ENCODE measurements around the gene ANGPTL2.

Gene ANGPTL2

DNA sequence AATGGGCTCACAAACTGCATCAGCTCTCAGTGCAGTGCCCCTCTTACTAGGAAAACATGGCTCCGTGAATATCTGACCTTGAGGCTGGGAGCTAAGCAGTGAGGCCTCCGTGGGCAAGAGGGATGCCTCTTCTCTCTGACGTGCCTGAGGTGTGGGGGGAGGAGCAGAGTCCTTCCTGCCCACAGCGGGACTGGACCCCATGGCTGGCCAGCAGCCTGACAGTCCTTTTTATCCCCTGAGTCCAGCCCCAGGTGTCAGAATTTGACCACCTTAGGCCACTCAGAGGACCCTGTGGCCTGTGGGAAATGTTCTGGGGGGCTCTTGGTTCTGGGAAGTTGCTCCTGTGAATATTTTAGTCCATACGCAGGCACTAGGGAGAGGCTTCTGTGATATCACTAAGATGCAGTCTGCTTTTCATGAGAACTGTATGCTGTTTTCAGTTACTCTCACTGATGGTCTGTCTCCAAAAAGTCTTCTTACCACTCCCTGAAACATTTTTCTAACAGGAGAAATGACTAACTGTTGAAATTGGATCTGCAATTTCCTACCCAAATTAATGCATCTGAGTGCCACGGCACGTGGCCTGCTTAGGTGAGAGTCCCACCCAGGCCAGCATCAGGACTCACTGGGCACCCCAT, 23.4 kb downstream of the ANGPTL2 start:
- DNase-seq (ENCODE audit: low read depth in 3 of 3, low spot score in 1 of 3) = no peak

DNA sequence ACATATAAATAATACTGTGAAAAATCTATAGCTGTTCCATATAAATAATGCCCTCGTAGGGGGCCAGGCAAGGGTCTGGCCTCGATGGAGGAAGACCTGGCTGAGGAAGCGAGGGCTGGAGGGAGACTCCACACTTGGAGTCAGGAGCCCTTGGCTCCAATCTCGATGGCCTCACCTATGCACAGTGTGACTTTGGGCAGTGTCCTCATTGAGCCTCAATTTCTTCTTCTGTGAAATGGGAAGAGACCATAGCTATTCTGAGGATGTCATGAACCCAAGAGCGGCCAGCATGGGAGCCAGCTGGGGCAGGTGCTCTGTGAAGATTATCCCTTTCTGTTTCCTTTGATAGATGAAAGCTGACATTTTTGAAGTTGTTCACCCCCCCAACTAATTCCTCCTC, 24.8 kb downstream of the ANGPTL2 start:
- DNase-seq (ENCODE audit: low read depth in 3 of 3, low spot score in 1 of 3) = no peak

DNA sequence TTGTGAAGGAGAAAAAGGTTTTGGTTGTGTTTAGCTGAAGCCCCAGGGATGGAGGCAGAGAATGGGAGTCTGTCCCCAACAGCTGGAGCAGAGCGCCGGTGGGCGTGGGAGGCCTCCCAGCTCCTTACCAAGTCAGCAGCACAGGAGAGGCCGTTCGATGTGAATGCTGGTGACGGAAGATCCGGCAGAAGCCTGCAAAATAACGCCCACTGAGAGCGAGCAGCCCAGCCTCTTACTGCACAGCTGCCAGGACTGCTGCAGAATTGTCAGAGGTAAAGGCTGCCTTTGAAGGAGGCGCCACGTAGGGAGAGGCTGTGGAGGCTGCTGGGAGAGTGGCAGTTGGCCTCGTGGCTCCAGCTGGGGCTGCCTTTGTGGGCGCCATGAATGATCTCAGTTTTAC, 26.2 kb downstream of the ANGPTL2 start:
- no peak for DNase-seq (ENCODE audit: low read depth in 3 of 3, low spot score in 1 of 3)

DNA sequence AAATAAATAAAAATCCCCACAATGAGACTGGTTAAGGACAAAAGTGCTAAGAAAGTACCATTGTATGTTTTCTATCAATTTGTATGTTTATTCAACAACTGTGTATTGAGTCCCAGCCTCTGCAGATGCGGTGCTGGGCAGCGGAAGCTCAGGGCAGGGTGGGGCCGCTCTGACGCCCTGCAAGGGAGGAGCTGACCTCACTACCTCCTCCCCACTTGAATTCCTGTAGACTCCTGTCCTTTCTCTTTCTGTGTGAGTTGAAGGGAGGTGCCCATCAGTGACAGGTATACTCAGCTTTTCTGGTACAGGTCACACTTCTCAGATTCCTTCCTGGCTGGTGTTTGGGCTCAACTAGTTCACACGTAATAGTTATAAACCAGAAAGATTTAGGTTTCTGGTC, 27.0 kb downstream of the ANGPTL2 start:
- no peak for DNase-seq (ENCODE audit: low read depth in 3 of 3, low spot score in 1 of 3)

DNA sequence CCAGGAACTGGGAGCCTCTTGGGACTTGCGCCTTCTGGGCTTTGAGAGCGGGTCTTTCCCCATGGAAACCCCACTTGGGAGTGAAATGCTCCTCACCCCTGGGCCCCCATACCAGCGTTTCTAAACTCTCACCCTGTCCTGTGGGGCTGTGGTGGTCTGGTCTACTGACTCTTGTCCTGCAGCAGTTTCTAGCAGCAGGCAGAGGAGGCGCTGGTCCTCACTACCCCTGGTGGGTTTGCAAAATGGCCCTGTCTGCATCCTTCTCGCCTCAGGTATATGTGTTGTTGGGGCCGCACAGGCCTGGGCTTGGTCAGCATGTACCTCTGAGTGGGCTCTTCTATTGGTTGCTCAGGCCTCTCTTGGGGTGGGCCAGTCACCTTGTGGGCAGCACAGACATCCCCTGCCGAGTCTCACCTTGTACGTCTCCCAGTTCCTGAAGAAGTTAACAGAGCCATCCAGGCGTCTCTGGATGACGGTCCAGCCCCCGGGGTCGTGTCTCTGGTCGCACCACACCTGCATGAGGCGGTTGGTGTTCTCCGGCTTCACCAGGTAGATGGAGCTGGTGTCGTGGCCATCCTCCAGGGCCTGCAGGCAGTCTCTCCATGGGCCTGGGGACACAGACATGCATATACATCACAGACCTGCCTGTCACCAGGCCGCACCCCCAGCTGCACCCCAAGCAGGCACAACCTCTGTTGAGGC, 29.0 kb downstream of the ANGPTL2 start:
- no peak for DNase-seq (ENCODE audit: low read depth in 3 of 3, low spot score in 1 of 3)

DNA sequence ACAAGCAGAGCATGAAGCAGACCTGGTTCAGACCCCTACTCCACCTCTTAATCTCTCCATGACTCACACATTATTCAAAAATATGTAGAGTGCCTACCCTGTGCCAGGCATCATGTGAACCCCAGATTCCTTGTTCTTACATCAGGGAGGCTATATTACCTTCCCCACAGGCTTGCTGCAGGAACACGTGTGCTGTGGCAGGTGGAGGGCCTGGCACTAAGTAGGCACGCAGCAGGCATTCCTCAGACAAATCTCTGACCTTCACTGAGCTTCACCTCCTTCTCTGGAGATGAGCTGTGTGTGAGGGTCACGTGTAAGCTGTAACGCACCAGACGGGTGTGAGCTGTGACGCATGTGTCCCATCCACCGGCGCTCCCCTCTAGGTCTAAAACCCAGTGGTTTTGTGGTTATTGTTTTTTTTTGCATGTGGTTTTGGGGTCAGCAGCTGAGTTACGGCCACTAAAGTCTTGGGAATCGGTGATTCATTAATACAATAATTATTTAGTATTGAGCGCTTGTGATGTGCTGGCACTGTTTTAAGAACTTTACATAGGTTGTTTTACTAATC, 30.3 kb downstream of the ANGPTL2 start:
- DNase-seq (ENCODE audit: low read depth in 3 of 3, low spot score in 1 of 3) = no peak

DNA sequence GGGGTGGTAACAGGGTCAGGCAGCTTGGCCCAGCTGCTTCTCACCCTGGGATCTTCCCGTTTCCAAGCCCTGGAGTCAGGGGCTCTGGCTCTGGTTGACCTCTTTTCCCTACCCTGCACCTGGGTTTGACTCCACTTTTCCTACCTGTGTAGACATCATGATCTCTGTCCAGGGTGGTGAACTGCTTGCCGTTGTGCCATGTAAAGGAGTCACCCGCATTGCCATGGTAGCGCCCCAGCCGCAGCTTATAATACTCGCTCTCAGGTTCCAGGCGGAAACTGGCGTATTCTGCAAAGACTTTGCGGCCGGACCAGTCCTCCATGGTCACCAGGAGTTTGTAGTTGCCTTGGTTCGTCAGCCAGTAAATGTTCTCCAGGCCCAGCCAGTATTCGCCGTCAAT, 30.9 kb downstream of the ANGPTL2 start:
- DNase-seq (ENCODE audit: low read depth in 3 of 3, low spot score in 1 of 3) = no peak

DNA sequence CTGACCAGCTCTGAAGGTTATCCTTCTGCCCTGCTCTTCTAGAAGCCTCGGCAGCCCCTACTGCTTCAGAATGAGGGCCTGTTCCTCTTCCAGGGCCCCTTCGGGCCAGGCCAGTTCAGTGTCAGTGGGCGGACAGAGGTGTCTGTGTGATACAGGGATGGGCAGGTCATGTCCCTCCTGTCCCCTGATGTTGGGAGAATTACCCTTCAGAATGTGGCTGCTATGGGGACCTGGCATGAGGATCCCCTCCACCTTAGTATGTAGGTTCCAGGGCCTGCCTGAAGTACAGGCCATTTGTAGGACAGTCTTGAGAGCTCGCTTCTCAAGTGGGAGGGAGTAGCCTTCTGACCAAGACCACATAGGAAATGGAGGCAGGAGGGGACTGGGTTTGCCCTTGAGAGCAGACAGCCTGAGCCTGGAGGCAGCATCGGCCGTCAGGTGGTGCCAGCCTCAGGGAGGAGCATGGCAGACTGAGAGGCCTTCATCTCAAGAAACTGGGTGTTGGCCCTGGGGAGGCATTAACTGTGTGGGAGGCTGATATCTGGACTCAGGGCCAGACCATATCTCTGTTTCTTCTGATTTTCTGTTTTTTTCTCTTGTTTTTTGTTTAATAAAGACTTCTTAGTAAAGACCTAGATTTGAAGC, 32.0 kb downstream of the ANGPTL2 start:
- DNase-seq (ENCODE audit: low read depth in 3 of 3, low spot score in 1 of 3) = no peak

DNA sequence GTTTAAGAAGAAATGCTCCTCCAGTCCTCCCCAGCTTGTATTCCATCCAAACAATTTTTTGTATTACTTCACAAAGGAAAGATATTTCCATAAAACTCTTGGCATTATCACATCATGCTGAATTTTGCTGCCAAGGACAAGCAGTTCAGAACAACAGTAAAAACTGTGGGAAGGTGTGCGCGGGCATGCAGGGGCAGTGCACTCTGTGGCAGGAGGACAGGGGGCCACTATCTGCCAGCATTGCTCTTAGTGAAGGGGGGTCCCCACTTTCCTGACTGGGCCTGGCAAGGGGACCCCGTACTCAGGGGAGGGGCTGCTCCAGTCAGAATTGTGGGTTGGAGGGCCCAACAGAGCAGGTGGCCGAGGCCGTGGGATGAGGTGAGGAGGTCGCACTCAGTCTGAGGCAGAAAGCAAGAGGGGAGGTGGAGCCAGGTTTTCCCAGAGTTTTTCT, 32.8 kb downstream of the ANGPTL2 start:
- DNase-seq (ENCODE audit: low read depth in 3 of 3, low spot score in 1 of 3) = no peak

DNA sequence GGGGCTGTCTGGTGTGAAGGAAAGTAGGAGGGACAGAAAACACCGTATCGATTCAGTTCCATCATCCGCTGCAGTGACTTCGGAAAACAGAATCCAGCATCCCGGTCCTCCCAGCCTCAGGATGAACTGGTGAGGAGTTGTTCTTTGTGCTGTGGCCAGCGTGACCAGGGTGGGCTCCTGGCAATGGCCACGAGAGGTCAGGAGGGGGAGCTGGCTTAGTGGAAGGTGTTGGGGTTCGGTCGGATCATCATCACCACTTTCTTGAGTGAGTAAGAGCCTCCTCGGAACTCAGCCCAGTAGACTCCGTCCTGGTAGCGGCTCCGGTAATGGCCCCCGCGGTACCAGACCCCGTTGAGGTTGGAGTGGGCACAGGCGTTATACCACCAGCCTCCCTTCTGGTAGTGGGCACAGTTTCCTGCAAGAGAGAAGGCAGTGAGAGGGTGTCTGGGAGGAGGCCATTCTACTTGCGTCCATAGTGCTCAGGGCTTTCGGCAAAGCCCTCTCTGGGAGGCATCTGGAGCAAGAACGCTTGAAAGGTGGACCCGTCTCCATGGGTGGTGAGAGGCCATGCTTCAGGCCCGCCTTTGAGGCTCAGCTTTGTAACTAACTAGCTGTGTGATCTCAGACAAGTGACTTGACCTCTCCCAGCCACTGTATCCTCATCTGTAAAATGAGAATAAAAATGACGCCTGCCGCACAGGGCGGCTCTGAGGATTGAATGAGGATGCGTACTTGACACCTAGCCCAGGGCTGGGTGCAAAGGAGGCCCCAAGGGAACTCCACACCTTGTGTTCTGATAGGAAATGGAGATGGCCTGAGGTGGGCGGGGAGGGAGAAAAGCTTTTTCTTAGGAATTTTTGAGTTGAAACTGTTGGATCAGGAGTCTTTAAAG, 33.5 kb downstream of the ANGPTL2 start:
- DNase-seq (ENCODE audit: low read depth in 3 of 3, low spot score in 1 of 3) = no peak

DNA sequence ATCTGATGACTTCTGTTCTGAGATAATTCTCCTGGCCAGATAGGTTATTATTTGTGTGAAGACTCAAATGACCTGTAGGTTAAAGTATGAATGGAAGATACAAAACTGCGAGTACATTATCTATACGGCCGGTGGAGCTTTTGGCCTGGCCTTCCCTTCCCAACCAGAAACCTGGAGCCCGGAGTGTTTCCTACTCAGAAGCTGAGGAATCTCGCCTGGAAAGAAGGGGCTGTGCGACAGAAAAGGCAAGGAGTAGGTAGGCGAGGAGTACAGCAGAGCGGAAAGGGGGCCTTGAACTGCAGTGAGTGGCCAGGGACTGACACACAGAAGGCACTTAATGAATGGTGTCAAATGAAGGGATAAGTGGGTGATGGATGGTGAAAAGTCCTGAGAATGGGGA, 34.6 kb downstream of the ANGPTL2 start:
- DNase-seq (ENCODE audit: low read depth in 3 of 3, low spot score in 1 of 3) = no peak

DNA sequence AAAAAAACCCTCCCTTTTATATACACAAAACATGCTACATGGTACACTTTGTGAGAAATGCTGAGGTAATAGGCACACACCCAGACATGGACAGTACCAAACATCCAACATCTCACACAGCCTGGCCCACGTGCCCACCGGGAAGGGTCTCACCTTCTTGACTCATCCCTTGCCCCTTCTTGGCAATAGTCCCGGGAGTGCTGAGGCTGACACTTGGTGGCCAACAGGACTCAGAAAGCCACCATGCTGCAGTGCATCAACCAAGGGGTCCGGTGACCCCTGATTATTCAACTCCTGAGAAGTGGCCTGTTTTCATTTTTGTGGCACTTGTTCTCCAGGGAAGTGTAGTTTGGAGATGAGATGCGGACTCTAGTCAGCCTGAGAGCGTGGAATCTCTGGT, 35.0 kb downstream of the ANGPTL2 start:
- no peak for DNase-seq (ENCODE audit: low read depth in 3 of 3, low spot score in 1 of 3)

DNA sequence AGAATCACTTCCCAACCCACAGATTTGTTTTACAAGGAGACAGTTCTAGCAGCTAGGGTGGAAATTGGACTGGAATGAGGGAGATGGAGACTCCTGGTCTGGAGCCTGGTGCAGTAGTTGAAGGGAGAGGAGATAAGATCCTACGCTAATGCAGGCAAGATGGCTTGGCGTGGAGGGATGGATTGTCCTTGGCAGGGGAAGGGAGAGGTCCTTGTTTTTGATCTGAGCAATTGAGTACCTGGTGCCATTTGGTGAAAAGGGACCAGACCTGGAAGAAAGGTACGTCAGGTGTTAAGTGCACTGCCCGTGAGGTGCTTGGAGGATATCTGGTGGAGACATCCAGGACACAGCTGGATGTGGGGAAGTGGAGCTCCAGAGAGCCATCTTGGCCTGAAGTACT, 35.7 kb downstream of the ANGPTL2 start:
- DNase-seq (ENCODE audit: low read depth in 3 of 3, low spot score in 1 of 3) = no peak

DNA sequence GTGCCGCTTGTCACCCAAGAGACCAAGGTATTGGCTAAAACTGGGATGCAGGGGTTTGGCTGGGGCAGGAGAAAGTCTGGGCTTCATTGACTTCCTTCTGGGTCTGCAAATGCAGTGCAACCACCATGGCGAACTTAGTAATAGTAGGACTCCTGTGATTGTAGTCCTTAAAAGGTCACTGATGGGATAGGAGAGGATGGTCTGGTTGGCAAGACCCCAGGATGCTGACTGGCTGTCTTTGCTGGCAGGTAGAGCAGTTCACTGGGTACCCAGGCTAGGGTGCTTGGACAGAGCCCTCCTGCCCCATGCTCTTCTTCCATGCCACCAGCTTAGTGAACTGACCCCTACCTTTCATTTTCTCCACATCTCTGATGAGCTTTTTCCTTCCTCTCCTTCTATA, 37.2 kb downstream of the ANGPTL2 start:
- no peak for DNase-seq (ENCODE audit: low read depth in 3 of 3, low spot score in 1 of 3)

DNA sequence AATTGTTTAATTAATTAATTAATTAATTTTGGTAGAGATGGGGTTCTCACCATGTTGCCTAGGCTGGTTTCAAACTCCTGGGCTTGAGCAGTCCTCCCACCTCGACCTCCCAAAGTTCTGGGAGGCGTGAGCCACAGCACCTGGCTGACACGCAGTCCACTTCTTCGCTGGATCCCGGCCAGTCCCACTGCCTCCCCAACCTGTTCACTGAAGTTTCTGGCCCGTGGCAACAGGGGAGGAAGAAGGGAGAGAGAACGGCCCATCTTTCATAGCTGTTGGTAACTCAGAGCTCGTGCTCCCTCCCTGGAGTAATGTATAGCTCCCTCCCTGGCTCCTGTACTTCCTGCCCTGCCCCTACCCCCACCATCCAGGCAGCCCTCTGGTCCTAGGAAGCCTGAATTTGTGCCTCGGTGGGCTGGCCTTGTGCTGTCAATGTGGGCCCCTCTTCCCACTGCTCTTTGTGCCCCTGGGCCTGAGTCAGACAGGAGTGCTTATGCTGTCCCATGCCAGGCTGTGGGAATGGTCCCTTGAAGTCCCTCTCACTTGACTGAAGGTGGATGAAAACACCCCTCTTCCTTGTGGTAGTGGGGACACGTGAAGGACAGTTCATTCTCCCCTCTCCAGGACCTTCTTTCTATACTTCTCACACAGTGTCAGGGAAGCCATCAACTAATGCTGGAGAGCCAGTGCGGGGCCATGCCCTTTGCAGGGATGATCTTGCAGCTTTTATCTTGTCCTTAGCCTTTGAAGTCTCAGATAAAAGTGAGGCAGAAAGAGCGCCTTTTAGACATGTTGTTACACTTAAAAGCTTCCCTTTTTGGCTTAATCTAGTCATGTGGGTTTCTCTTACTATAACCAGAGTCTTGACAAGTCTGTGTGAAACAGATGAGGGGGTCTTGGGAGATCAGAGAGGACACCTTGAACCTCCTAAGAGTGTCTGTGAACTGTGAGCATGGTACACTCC, 38.1 kb downstream of the ANGPTL2 start:
- no peak for DNase-seq (ENCODE audit: low read depth in 3 of 3, low spot score in 1 of 3)

DNA sequence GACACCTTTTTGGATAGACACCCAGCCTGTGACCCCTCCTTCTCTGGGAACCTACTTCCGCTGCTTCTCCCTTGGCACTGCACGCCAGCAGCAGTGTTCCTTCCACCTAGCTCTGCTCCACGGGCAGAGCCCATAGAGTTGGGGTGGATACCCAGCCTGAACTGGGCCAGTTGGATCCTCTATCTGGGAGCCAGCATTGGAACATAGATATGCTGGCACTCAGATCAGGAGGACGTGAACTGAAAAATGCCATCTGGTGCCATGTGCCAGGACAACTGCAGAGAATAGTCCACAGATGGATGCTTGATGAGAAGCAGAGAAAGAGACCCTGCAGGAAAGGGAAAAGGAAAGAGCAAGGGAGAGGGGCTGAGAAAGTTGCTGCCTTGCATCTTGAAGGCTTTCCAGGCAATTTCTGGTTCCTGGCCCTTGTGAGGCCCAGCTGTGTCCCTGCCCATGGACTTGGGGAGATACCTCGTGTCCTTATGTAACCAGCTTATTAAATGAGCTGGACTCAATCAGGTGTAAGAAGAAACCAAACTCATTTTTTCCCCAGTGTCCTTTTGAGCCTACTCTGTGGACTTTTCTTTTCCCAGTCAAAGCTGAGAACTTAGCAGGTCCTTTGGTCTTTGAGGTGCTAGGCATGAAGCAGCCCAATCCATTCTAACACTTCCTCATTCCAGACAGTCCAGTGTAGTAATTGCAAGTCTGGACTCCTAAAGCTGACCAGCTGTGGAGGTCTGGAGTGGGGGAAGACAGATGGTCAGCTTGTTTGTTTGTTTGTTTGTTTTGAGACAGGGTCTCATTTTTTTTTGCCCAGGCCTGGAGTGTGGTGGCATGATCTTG, 39.1 kb downstream of the ANGPTL2 start:
- no peak for DNase-seq (ENCODE audit: low read depth in 3 of 3, low spot score in 1 of 3)

DNA sequence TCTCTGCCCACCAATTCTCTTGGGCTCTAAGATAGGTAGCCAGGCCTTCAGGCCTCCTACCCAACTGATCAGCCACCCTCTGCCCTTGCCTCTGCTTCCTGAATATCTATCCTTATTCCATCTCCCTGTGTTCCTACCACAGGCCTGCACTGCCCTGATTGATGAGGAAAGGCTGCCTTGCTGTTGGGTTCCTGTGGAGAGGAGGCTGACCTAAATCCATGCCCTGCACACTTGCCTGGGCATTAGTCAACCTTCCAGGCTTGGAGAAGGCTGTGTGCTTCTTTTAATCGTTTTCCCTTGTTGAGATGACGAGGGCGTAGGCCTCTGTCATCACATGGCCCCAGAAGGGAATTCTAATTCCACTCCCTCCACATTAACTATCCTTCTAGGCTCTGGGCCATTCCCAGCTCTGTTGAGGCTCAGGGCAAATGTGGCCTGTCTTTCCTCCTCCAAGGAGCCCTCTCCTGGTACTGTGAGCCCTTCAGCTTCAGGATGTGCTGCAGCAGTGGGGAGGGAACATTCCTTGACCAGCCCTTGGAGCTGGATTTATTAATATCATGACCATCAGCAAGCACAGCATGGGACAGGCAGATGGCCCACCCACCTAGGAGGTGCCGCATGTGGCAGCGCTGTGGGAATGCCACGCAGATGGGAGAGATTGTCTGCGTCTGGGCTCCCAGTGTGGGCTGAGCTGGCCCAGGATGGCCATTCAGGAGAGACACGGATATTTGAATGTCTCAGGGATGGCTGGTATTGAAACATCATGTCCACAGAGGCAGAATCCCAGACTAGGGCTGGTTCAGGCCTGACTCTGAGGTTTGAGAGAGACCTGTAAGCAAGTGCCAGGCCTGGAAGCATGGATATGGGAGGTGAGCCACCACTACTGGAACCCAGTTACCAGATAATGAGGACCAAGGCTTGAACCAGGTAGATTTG, 40.9 kb downstream of the ANGPTL2 start:
- no peak for DNase-seq (ENCODE audit: low read depth in 3 of 3, low spot score in 1 of 3)
